Neural cell (in vitro differentiated cells): ENCODE results near the gene DGKI. TPM values are rescaled to one million over a fixed set of nuclear protein-coding genes. Genes with fewer than 3 reads are reported as not detected.

Experiments
- H2AFZ ChIP-seq: fragments of 200-600, 300-800 bp; sonication (generic), shearing (Covaris generic); 2 replicates; pipeline ENCODE4 v1.6.0; 2014; ENCODE audit warnings: low read depth, mild to moderate bottlenecking, antibody characterized with exemption, low read length, moderate library complexity
- H3F3A ChIP-seq: fragments of 200-600 bp; shearing (Covaris generic); 2 replicates; pipeline ENCODE4 v1.6.1; 2016; ENCODE audit warnings: mild to moderate bottlenecking, moderate library complexity, mixed read lengths, antibody characterized with exemption, low read length; ENCODE audit not compliant: insufficient read depth, poor library complexity, severe bottlenecking
- H3K27ac ChIP-seq: fragments of 200-600, 300-800 bp; sonication (generic), shearing (Covaris generic); 2 replicates; pipeline ENCODE4 v1.5.1; 2014; ENCODE audit warnings: mild to moderate bottlenecking, low read length, moderate library complexity
- H3K27me3 ChIP-seq: fragments of 300-800, 200-600 bp; sonication (generic), shearing (Covaris generic); 2 replicates; pipeline ENCODE4 v1.6.0; 2014; ENCODE audit warnings: mild to moderate bottlenecking, low read depth, low read length, moderate library complexity; ENCODE audit not compliant: insufficient read depth
- H3K36me3 ChIP-seq: fragments of 300-800, 200-600 bp; sonication (generic), shearing (Covaris generic); 2 replicates; pipeline ENCODE4 v1.5.1; 2014; ENCODE audit warnings: mild to moderate bottlenecking, antibody characterized with exemption, low read length, moderate library complexity; ENCODE audit not compliant: insufficient read depth
- H3K4me2 ChIP-seq: fragments of 300-800, 200-600 bp; sonication (generic), shearing (Covaris generic); 2 replicates; pipeline ENCODE4 v1.6.0; 2014; ENCODE audit warnings: mild to moderate bottlenecking, low read length
- H3K4me3 ChIP-seq: fragments of 300-800, 200-600 bp; sonication (generic), shearing (Covaris generic); 2 replicates; pipeline ENCODE4 v1.5.1; 2014; ENCODE audit warnings: mild to moderate bottlenecking, low read length, moderate library complexity
- H3K79me2 ChIP-seq: fragments of 200-600 bp; shearing (Covaris generic); replicated peaks from 2 replicates; pipeline ENCODE4 v1.6.0; 2014; ENCODE audit warnings: mild to moderate bottlenecking, low read length, moderate library complexity; ENCODE audit not compliant: insufficient read depth
- H3K9ac ChIP-seq: fragments of 300-800, 200-600 bp; sonication (generic), shearing (Covaris generic); 2 replicates; pipeline ENCODE4 v1.6.1; 2016; ENCODE audit warnings: mild to moderate bottlenecking, low read length, mixed read lengths
- H3K9me2 ChIP-seq: fragments of 200-600 bp; shearing (Covaris generic); 2 replicates; pipeline ENCODE4 v1.6.1; 2016; ENCODE audit warnings: mild to moderate bottlenecking, low read length, mixed read lengths; ENCODE audit not compliant: insufficient read depth
- H3K9me3 ChIP-seq: fragments of 200-600, 300-800 bp; sonication (generic), shearing (Covaris generic); 2 replicates; pipeline ENCODE4 v1.6.1; 2016; ENCODE audit warnings: mild to moderate bottlenecking, mixed run types, low read length, moderate library complexity, mixed read lengths
- H4K20me1 ChIP-seq: fragments of 200-600 bp; shearing (Covaris generic); 2 replicates; pipeline ENCODE4 v1.6.1; 2016; ENCODE audit warnings: mild to moderate bottlenecking, mixed run types; ENCODE audit not compliant: insufficient read depth
- CTCF ChIP-seq: fragments of 450-650 bp; IDR thresholded peaks from 2 replicates; pipeline ENCODE4 v1.5.1; 2014; ENCODE audit warnings: antibody characterized with exemption, mild to moderate bottlenecking, moderate library complexity; ENCODE audit not compliant: poor library complexity, severe bottlenecking
- EP300 ChIP-seq: fragments of 450-650 bp; conservative IDR thresholded peaks from 2 replicates; pipeline ENCODE4 v1.6.1; 2014; ENCODE audit warnings: antibody characterized with exemption, mild to moderate bottlenecking, moderate library complexity; ENCODE audit not compliant: poor library complexity, severe bottlenecking
- EZH2 ChIP-seq: fragments of 200-600, 300-800 bp; shearing (Covaris generic), sonication (generic); IDR thresholded peaks from 2 replicates; pipeline ENCODE4 v1.6.1; 2014; ENCODE audit warnings: antibody characterized with exemption, low read length, borderline replicate concordance, mild to moderate bottlenecking; ENCODE audit not compliant: insufficient read depth, poor library complexity, severe bottlenecking
- MXI1 ChIP-seq: fragments of 450-650 bp; conservative IDR thresholded peaks from 2 replicates; pipeline ENCODE4 v1.6.1; 2014; ENCODE audit warnings: antibody characterized with exemption, mild to moderate bottlenecking; ENCODE audit not compliant: poor library complexity, severe bottlenecking
- POLR2AphosphoS5 ChIP-seq: IDR thresholded peaks from 2 replicates; pipeline ENCODE4 v1.6.1; 2012
- RAD21 ChIP-seq: fragments of 450-650 bp; conservative IDR thresholded peaks from 2 replicates; pipeline ENCODE4 v1.6.1; 2014; ENCODE audit warnings: antibody characterized with exemption, mild to moderate bottlenecking, moderate library complexity
- REST ChIP-seq: IDR thresholded peaks from 2 replicates; pipeline ENCODE4 v1.6.1; 2012; ENCODE audit warnings: borderline replicate concordance
- SMC3 ChIP-seq: fragments of 450-650 bp; conservative IDR thresholded peaks from 2 replicates; pipeline ENCODE4 v1.6.1; 2014; ENCODE audit warnings: antibody characterized with exemption, mild to moderate bottlenecking, moderate library complexity; ENCODE audit not compliant: poor library complexity
- TAF1 ChIP-seq: IDR thresholded peaks from 2 replicates; pipeline ENCODE4 v1.6.1; 2012; ENCODE audit warnings: low read depth
- polyA plus RNA-seq: library from polyadenylated mRNA; depleted of rRNA; stranded (reverse); fragments of >200 nt; gene quantifications from 2 replicates; pipeline ENCODE4 v1.2.3, GENCODE V29; 2014

Gene DGKI
- polyA plus RNA-seq, 1 donor from 2014 or later = 15.8 TPM

GRCh38 chr7:137816696-137817320 is 30.0 kb downstream of the DGKI start:
- Histone ChIP-seq H3K9ac (no peak overlapping the region), H3K36me3 (no peaks in the 10 kb centered on the region), H3K9me3 (no peaks in the 10 kb centered on the region), H3K27ac (no peak overlapping the region), H3F3A (no peaks in the 10 kb centered on the region), H3K27me3 (no peaks in the 10 kb centered on the region), H4K20me1 (no peaks in the 10 kb centered on the region), H3K79me2 (peaks cover 4% of the 10 kb centered on the region), H2AFZ (no peak overlapping the region), H3K4me3 (no peak overlapping the region), H3K4me2 (no peak overlapping the region), H3K9me2 (no peaks in the 10 kb centered on the region)
- TF ChIP-seq CTCF = peak; percentile 36
- TF ChIP-seq EZH2 = no peak
- no peak for TF ChIP-seq TAF1
- no peak for TF ChIP-seq POLR2AphosphoS5
- no peak for TF ChIP-seq MXI1
- TF ChIP-seq SMC3 = peak; percentile 42
- no peak for TF ChIP-seq REST
- no peak for TF ChIP-seq EP300
- TF ChIP-seq RAD21 = peak; percentile 42

DNA sequence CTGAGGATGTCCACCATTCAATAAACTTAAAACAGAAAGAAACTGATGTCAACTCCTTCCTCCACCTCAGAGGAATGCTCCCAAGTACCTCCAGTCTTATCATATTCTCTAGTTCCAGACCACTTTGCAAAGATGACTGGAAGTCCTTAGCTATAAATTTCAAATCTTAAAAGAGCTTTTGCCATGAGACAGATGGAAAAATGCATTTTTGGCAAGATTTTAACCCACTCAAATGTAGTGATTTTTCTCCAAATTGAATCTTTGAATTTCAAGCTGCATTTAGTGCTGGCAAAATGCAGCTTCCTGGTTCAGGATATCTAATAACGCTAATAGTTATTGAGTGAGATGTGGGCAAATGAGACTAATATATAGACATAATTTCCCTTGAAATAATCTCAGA is 33.2 kb downstream of the DGKI start:
- no peaks in the 10 kb centered on the region for H3K36me3 ChIP-seq
- peaks cover 4% of the 10 kb centered on the region for H3K79me2 ChIP-seq
- no peak overlapping the region for H3K27ac ChIP-seq
- no peak overlapping the region for H3K4me2 ChIP-seq
- no peaks in the 10 kb centered on the region for H3F3A ChIP-seq
- H4K20me1 ChIP-seq = no peaks in the 10 kb centered on the region
- H3K27me3 ChIP-seq = no peaks in the 10 kb centered on the region
- no peaks in the 10 kb centered on the region for H3K9me2 ChIP-seq
- H3K9ac ChIP-seq = no peak overlapping the region
- H2AFZ ChIP-seq = no peak overlapping the region
- H3K4me3 ChIP-seq = no peak overlapping the region
- no peaks in the 10 kb centered on the region for H3K9me3 ChIP-seq
- TF ChIP-seq MXI1 = no peak
- TF ChIP-seq POLR2AphosphoS5 = no peak
- TF ChIP-seq RAD21 = no peak
- TF ChIP-seq CTCF = no peak
- TF ChIP-seq EP300 = no peak
- TF ChIP-seq TAF1 = no peak
- no peak for TF ChIP-seq EZH2
- TF ChIP-seq SMC3 = no peak
- no peak for TF ChIP-seq REST
